GM21723 (cell line): ENCODE results near the gene SAFB.

Experiments used
- ATAC-seq: cut with Tn5 transposase; IDR thresholded peaks from one replicate; pipeline ENCODE4 v1.9.1; 2021; ENCODE audit warnings: mild to moderate bottlenecking, moderate library complexity; ENCODE audit not compliant: unreplicated experiment

The SAFB gene

GRCh38 chr19:5624741-5625278 lies 1.9 kb downstream of the SAFB start:
- no peak for ATAC-seq

GRCh38 chr19:5625641-5626040 lies 2.8 kb downstream of the SAFB start:
- no peak for ATAC-seq

DNA sequence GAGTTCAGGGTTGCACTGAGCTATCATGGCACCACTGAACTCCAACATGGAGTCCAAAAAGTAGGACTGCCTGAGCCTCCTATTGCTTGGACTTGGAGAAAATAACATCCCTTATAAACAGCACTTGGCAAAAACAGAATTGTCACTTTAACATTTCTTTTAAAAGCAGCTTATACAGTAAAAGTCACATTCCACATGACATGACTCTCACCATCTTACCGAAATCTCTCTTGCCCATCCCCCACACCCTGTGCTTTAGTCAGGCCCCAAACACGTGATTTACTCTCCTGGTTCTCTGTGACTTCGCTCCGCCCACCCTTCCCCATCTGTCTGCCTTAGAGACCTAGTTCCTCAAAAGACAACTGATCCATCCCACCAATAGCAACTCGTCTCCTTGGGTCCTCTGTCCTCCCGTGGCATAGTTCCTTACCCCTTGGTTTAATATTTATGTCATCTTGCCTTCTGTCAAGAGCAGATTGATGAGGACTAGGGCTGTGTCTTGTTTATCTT lies 4.6 kb downstream of the SAFB start:
- ATAC-seq, result no peak

GRCh38 chr19:5628461-5628860 lies 5.6 kb downstream of the SAFB start:
- no peak for ATAC-seq

DNA sequence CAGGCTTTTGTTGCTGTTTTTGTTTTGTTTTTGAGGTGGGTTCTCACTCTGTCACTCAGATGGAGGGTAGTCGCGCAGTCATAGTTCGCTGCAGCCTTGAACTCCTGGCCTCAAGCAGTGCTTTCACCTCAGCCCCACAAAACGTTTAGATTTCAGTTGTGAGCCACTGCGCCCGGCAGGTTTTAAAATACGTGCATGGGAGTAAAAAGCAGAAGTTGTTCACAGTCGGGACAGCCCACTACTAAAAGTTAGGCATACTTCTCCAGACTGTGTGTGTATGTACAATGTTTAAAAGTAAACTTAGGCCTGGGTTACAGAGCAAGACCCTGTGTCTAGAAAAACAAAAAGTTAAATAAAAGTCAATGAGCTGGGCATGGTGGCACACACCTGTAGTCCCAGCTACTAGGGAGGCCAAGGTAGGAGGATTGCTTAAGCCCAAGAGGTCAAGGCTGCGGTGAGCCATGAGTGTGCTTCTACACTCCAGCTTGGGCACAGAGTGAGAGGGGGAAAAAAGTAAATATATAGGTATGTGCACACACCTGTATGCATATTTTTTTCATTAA lies 6.1 kb downstream of the SAFB start:
- ATAC-seq, result no peak

- no peak for ATAC-seq
Observed at GRCh38 chr19:5631567-5632240, 8.8 kb downstream of the SAFB start.

GRCh38 chr19:5632241-5632612 lies 9.3 kb downstream of the SAFB start:
- no peak for ATAC-seq

DNA sequence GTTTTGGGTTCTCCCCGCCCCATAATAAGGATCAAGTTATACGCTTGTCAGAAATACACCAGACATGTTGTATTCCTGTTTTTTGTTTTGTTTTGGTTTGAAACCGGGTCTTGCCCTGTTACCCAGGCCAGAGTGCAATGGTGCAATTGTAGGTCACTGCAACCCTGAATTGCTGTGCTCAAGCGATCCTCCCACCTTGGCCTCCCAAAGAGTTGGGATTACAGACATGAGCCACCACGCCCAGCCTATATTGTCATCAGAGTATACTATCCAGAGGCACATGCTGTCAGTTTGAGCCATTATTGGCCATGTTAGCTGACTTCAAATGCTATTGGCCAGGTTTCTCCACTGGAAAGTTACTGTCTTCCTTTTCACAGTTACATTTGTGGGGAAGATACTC lies 9.8 kb downstream of the SAFB start:
- ATAC-seq, result no peak

GRCh38 chr19:5635427-5635826 lies 12.5 kb downstream of the SAFB start:
- ATAC-seq, result no peak

- ATAC-seq, result no peak
Observed at GRCh38 chr19:5637971-5638370, 15.1 kb downstream of the SAFB start.

GRCh38 chr19:5641171-5641570 lies 18.3 kb downstream of the SAFB start:
- no peak for ATAC-seq

DNA sequence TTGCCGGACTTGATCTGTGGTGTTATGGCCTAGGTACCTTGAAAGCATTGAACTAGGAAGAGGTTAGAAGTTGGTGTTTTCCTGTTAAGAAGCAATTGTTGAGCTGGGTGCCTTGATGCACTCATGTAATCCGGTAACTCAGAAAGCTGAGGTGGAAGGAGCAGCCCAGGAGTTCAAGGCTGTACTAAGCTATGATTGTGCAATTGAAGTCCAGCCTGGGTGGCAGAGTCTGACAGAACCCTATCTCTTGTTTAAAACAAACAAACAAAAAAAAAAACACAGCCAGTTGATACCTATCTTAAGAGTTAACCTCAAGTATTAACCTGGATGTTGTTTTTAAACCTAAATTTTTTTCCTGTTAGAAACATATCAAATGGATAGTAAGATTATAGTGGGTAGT lies 19.3 kb downstream of the SAFB start:
- no peak for ATAC-seq

GRCh38 chr19:5643060-5643459 lies 20.2 kb downstream of the SAFB start:
- no peak for ATAC-seq

- no peak for ATAC-seq
Observed at GRCh38 chr19:5644037-5644436, 21.2 kb downstream of the SAFB start.

DNA sequence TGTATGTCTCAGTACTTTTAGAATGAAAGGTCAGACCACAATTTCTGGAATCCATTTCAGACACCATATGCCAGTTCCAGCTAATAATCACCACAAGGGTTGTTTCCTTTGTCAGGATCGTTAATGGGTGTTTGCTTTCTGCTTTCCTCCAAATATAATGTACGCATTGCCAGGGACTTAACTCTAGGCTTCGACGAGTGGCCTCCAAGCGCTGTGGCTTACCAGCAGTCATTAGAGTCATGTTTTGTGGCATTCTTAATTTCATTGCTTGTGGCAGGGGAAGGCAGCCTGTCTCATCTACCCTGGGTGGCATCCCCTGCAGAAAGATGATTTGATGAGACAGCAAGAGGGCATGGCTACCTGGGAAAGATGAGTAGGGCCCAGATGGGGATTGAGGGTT lies 22.5 kb downstream of the SAFB start:
- ATAC-seq, result no peak

GRCh38 chr19:5646703-5647102 lies 23.8 kb downstream of the SAFB start:
- ATAC-seq, result no peak

GRCh38 chr19:5648464-5648863 lies 25.6 kb downstream of the SAFB start:
- no peak for ATAC-seq

DNA sequence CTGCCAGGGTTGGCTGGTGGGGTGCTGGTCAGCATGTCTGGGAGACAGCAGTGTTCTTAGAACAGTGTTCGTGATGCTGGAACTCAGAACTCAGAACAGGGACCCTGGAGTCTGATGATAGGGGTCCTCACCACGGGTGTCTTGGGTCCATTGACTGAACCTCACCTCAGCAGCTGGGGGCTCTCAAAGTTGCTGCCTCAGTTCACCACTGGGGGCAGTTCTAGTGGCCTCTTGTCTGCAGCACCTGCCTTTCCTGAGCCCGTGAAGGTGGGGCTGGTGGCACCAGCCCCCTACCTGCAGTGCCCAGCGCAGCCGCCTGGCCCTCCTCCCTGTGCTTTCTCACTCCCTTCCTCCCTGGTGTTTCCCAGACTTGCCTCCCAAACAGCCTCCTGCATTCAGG lies 28.5 kb downstream of the SAFB start:
- no peak for ATAC-seq

- no peak for ATAC-seq
Observed at GRCh38 chr19:5652261-5652660, 29.4 kb downstream of the SAFB start.

GRCh38 chr19:5654931-5655330 lies 32.0 kb downstream of the SAFB start:
- no peak for ATAC-seq

DNA sequence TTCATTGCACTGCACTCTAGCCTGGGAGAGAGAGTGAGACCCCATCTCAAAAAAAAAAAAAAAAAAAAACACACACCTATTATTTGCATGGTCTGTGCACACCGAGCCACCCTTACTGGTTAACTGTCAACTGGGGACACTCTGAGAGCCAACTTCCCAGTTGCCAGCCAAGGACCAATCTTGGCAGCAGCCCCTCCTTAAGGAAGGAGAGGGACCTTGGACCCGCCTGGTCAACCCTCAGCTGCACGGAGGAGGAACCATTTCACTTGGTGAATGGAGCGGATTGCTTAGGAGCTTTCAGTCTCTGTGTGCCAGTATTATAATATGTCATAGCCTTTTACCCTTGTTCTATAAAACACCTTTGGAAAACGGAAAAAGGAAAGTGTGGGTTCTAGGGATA lies 32.5 kb downstream of the SAFB start:
- ATAC-seq, result no peak

DNA sequence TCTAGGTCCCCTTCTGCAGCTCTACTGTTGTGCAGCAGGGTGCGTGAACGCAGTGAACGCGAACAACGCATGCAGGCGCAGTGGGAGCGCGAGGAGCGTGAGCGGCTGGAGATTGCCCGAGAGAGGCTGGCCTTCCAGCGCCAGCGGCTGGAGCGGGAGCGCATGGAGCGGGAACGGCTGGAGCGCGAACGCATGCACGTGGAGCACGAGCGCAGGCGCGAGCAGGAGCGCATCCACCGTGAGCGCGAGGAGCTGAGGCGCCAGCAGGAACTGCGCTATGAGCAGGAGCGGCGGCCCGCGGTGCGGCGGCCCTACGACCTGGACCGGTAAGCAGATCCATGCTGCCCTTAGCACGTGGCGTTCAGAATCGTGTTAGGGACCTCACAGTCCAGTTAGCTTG lies 38.6 kb downstream of the SAFB start:
- no peak for ATAC-seq

- ATAC-seq, result no peak
Observed at GRCh38 chr19:5663904-5664303, 41.0 kb downstream of the SAFB start.
